CD4-positive, alpha-beta T cell treated with Interleukin-17A for 1 hour (primary cell): ENCODE results near the gene SIRPB2.

ENCODE experiments used
- DNase-seq: peaks from one replicate; pipeline ENCODE4 v3.0.0-alpha.2; 2020

Gene SIRPB2

DNA sequence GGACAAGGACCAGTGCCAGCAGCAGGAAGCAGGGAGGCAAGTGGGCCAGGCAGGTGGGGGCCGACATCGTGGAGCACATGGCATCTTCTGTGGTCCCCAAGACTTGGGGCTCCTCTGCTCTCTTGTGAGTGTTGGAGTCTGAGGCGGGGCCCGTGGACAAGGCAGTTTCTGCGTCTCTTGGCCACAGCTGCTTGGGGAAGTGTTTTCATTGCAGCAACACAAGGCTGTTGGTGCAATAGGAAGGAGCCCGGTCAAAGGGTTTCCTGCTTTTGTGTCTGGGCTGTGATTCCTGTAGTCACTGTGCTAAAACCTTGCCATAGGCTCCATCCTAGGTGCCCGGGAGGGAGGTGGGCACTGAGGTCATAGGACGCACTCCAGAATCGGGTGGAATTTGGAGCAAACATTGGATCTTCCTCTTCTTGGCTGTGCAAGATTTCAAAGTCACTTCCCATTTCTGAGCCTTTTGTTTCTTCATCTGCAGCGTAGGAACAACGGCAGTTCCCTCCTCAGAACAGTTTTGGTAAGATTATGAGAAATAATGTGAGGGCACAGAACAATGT is at the start of gene SIRPB2:
SIRPB2 (minus strand) TSS at position 140 of the 560 bp plus-strand sequence; CDS start at position 79, 61 bp downstream.
- DNase-seq, result no peak

GRCh38 chr20:1539816-1540419 is 48.7 kb upstream of the SIRPB2 start:
- DNase-seq, result no peak

GRCh38 chr20:1538655-1539054 is 47.4 kb upstream of the SIRPB2 start:
- no peak for DNase-seq

DNA sequence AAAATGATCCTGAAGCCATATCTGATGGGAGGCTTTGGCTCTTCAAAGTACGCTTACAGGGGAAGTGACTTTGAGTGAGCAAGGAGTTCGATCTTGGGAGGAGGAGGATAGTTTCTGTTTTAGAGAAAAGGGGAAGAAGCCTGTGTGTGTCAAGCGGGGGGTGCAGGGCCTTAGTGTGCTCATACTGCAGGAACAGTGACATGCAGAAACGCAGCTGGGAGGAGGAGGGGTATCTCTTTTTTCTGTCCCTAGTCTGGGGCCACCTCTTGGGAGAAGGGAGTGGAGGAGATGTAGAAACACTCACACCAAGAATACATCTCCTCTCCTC is 46.5 kb upstream of the SIRPB2 start:
- DNase-seq, result peak; percentile 20

DNA sequence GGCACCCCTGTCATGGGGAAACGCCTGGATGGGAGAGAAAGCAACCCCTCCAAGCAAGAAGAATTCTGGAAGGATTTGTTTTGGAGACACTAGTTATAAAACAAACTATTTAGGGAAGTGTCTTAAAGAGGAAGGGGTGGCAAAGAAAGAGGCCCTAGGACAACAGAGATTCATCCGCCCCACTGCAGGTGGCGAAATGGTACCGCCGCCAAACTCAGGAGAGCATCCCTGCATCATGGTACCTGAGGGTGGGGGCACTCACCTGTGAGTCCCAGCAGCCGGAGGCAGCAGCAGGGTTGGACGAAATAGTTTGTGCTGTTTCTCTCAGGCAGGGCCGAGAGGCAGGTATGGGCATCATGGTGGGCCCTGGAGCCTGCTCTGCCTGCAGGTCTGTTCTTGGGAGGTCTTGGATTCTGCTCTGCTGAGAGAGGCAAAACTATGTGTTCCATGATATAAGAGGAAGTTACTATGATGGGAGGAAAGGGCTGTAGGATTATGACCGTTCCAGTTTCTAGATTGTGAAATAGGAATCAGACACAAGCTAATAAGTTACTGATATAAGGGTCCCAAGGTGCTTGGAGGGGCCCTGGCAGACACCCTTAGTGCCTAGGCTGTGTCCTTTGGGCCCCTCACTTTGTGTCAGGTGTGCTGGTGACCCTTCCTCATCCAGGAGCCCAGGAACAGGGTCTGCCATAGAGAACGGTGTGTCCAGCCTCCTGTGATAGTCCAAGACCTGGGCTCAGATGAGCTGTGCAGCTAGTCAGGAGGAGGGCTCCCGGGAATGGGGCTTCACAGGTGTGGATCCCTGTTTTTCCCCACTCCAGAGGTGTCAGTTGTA is 45.9 kb upstream of the SIRPB2 start:
- DNase-seq, result no peak

- DNase-seq, result peak; percentile 17
Observed at GRCh38 chr20:1535420-1536175, 44.4 kb upstream of the SIRPB2 start.

DNA sequence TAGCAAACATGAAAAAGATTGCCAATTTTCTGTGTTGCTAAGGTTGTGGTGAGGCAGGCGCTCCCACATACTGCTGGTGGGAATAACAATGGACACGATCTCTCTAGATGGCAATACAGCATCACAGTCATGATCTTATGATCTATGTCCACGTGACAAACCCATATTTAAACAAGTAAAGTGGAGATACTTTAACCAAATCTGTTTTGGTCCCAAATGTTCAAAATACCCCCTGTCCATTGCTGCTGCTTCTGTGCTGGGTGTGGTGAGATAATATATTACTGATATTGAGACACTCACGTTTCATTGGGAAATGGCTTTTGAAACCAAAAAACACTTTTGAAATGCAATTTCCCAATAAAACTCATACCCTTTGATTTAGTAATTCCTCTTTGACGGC is 43.3 kb upstream of the SIRPB2 start:
- DNase-seq, result no peak

- DNase-seq, result peak; percentile 31
Observed at GRCh38 chr20:1533059-1533458, 41.8 kb upstream of the SIRPB2 start.

GRCh38 chr20:1528811-1529210 is 37.6 kb upstream of the SIRPB2 start:
- DNase-seq, result no peak

DNA sequence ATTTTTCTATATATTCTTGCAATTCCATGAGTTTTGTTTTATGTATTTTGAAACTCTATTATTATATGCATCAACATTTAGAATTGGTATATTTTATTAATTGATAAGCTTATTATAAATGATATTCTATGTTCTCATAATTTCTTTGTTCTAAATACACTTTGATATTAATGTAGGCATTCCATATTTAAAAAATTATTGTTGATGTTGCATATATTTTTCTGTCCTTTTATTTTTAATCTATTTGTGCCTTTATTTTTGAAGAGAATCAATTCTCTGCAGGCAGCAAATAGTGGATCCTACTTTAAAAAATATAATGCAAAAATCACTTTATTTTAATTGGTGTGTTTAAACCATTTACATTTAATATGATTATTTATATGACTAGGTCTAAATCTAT is 36.7 kb upstream of the SIRPB2 start:
- no peak for DNase-seq

- no peak for DNase-seq
Observed at GRCh38 chr20:1526896-1527295, 35.7 kb upstream of the SIRPB2 start.

DNA sequence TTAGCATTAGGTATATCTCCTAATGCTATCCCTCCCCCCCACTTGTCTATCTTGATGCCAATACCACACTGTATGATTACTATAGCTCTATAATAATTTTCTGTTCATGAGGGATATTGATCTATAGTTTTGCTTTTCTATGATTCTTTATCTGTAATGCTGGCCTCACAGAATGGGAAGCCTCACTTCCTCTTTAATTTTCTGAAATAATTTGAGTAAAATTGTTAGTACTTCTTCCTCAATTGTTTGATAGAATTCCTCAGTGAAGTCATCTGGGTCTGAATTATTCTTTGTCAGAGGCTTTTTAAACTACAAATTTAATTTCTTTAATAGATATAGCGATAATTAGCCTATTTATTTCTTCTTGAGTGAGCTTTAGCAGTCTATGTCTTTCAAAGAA is 35.1 kb upstream of the SIRPB2 start:
- DNase-seq, result no peak

GRCh38 chr20:1524004-1524403 is 32.8 kb upstream of the SIRPB2 start:
- no peak for DNase-seq

DNA sequence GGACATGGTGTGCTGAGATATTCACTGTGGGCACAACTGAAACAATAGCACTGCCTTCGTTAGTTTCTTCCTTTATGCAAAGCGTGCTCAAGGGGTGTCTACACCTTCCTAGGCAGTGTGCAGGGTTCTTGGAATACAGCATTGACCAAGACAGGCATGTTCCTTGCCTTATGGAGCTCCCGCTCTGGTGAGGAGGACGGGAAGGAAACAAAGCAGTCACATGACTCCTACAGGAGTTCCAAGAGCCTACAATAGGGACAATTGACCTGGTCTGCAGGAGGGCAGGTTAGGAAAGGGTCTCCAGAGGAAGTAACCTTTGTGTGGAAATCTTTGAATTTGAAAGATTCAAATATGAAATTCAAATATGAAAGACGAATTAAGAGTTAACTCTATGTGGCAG is 25.8 kb upstream of the SIRPB2 start:
- no peak for DNase-seq

GRCh38 chr20:1513801-1514200 is 22.6 kb upstream of the SIRPB2 start:
- DNase-seq, result no peak

DNA sequence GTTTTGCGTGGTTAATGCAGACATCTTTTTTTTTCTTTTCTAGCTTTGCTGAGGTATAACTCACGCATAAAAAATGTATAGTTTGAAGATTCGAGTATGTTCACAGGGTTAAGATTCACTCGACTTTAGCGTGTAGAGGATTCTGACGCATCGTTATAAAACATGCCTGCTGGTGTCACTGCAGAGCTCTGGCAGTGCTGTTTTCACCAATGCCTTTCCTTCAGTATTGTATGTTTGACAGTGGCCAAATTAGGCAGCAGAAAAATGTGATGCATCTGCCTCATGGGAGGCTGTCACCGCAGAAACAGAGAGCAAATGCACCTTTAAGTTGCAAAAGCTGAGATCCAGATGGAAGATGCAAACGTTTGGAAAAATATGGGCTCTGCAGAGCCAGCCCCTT is 18.0 kb upstream of the SIRPB2 start:
- peak; percentile 37 for DNase-seq

DNA sequence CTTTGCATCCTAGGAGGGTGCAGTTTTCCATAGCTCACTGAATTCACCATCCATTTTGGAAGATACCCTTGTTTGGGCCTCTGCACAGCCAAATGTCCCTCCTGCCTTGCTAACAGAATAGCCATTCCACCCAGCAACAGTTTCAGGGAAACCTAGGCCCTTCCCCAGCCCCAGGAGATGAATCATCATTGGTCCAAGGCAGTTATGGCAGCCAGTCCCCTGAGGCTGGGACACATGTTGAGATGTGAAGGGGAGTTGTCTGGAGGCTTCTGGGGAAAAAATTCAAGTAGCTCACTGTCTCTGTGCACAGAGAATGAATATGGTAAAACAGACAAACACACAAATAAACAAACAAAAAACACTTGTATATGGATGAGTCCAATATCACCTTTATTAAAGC is 17.4 kb upstream of the SIRPB2 start:
- DNase-seq, result no peak

DNA sequence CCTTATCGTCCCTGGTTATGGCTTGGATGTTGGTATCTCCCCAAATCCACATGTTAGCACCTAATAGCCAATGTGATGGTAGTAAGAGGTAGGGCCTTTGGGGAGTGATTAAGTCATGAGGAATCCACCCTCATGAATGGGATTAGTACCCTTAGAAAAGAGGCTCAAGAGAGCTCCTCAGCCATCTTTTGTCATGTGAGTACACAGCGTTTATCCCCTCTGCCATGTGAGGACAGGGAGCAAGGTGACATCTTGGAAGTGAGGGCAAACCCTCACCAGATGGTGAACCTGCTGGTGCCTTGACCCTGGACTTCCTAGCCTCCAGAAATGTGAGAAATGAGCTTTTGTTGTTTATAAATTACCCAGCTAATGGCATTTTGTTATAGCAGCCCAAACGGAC is 16.1 kb upstream of the SIRPB2 start:
- no peak for DNase-seq

DNA sequence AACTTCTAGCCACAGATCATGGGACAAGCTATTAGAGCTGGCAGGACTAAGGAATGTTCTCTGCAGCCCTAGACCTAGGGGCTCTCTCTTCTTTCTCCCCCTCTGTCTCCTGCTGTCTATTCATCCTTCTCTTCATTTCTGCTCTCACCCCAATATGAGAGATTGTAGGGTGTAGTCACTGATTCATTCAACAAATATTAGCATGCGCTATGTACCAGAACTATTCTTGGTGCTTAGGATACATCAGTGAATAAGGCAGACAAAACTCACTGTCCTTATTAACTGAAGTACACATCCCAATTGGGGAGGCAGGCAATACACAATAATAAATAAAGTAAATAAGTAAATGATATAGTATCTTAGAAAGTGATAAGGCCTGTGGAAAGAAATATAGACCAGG is 14.7 kb upstream of the SIRPB2 start:
- no peak for DNase-seq

- DNase-seq, result no peak
Observed at GRCh38 chr20:1505361-1505760, 14.1 kb upstream of the SIRPB2 start.

- DNase-seq, result peak; percentile 88
Observed at GRCh38 chr20:1503564-1504227, 12.5 kb upstream of the SIRPB2 start.

DNA sequence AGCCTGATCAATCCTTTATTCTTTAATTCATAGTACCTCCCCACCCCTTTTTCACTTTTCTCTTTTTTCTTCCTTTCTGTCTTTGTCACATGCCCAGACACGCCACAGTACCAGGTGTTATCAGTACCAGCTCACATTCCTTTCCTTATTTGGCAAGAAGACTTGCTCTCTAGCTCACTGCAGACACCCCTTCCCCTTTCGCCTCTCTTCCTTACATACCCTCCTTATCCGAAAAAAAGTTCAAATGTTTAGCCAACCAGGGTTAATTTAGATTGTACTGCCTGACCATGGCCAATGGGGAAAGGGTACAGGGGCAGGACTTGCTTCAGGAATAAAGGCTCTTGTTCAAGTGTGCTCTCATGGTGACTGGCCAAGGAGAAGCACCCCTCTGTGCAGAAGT is 9.3 kb upstream of the SIRPB2 start:
- no peak for DNase-seq
